Testis (tissue), 2 donors: ENCODE measurements around the gene TAMALIN.

Experiments
- POLR2A ChIP-seq: fragments of 450-650 bp; IDR thresholded peaks from one replicate; pipeline ENCODE4 v1.6.1; 2017; ENCODE audit warnings: antibody characterized with exemption, mild to moderate bottlenecking, moderate library complexity
- TF ChIP-seq, protein P1 (sequence below), 3 experiments: fragments of 450-650 bp in 2 of 3; fragments of 200-600 bp in 1 of 3; sonication (generic) in 1 of 3; IDR thresholded peaks; one replicate each; pipeline ENCODE4 v1.5.1; 2016 to 2019; ENCODE audit warnings: antibody characterized with exemption in 3 of 3, mild to moderate bottlenecking in 2 of 3, moderate library complexity in 1 of 3

DNA sequence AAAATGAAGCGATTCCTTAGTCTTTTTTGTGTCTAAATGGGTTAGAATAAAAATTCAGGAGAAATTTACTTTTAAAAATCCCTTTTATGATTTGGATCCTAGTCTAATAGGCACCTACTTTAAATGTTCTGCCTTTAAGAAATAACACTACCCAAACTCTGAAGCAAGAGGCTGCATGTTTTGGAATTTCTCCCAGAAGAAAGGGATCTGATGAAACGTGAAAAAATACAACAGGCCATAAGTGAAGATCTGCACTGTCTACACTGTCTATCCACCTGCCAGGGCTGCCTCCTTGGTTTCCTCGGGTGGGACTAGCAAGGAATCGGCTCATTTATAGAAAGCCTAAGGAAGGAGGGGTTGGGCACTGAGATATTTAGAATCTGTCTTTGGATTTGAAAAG lies 33.2 kb upstream of the TAMALIN start:
- TF ChIP-seq, protein P1, sequence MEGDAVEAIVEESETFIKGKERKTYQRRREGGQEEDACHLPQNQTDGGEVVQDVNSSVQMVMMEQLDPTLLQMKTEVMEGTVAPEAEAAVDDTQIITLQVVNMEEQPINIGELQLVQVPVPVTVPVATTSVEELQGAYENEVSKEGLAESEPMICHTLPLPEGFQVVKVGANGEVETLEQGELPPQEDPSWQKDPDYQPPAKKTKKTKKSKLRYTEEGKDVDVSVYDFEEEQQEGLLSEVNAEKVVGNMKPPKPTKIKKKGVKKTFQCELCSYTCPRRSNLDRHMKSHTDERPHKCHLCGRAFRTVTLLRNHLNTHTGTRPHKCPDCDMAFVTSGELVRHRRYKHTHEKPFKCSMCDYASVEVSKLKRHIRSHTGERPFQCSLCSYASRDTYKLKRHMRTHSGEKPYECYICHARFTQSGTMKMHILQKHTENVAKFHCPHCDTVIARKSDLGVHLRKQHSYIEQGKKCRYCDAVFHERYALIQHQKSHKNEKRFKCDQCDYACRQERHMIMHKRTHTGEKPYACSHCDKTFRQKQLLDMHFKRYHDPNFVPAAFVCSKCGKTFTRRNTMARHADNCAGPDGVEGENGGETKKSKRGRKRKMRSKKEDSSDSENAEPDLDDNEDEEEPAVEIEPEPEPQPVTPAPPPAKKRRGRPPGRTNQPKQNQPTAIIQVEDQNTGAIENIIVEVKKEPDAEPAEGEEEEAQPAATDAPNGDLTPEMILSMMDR (IDR thresholded peaks at IDR 0.05): no peak
- TF ChIP-seq POLR2A: no peak
